GM12878 (cell line): ENCODE data around the gene P4HA2. TPM values are rescaled to one million over a fixed set of nuclear protein-coding genes. Genes with fewer than 3 reads are reported as not detected.

Experiments
- ATAC-seq: fragments of 200-7000 bp; cut with Tn5 transposase; 3 replicates; pipeline ENCODE4 v1.9.1; 2020; ENCODE audit warnings: mild to moderate bottlenecking, moderate library complexity
- BruUV-seq: library from RNA; stranded (reverse); fragments of 400-500 nt; replicated peaks from 2 replicates; lab custom pipeline; 2021; lab: Mats Ljungman, UMichigan
- CTCF ChIA-PET: fragments of 300-600 bp; sonication (Branson Sonifier 250); formaldehyde crosslinking; extraction: SDS; loops from one replicate; lab custom pipeline; 2021; ENCODE audit warnings: inconsistent platforms; lab: Yijun Ruan, JAX
- POLR2A ChIA-PET: fragments of 350-600 bp; formaldehyde crosslinking; extraction: SDS; loops from one replicate; lab custom pipeline; 2021; ENCODE audit warnings: inconsistent platforms; lab: Charles Lee
- RAD21 ChIA-PET: fragments of 300-600 bp; sonication (Branson Sonifier 250); formaldehyde crosslinking; loops from one replicate; lab custom pipeline; 2023; ENCODE audit warnings: antibody characterized with exemption; ENCODE audit not compliant: unreplicated experiment; lab: Charles Lee
- SMC1A ChIA-PET: fragments of 300-600 bp; sonication (Branson Sonifier 250); formaldehyde crosslinking; loops from one replicate; lab custom pipeline; 2023; ENCODE audit not compliant: unreplicated experiment, uncharacterized antibody; lab: Charles Lee
- DNase-seq: peaks from one replicate; pipeline ENCODE4 v3.0.0-alpha.2; 2011; ENCODE audit warnings: low read depth, low spot score
- FAIRE-seq: peaks from 3 replicates; lab custom pipeline; 2011; peaks lifted over from hg19 to GRCh38; lab: Jason Lieb, UNC
- H2AFZ ChIP-seq: 2 replicates; pipeline ENCODE4 v1.6.0; 2011; ENCODE audit warnings: low read depth, low read length, control low read depth; ENCODE audit not compliant: control insufficient read depth
- H3K27ac ChIP-seq: 2 replicates; pipeline ENCODE4 v1.5.1; 2011; ENCODE audit warnings: control low read depth; ENCODE audit not compliant: control insufficient read depth, insufficient read depth
- H3K27me3 ChIP-seq, 2 experiments: replicated peaks in 1 of 2; 2 replicates each; pipeline versions ENCODE4 v1.6.0 to v1.6.1; 2011; ENCODE audit warnings: low read length in 1 of 2; ENCODE audit not compliant: control insufficient read depth in 2 of 2, insufficient read depth in 2 of 2
- H3K36me3 ChIP-seq, 2 experiments: 2 replicates each; pipeline ENCODE4 v1.5.1; 2011; ENCODE audit warnings: low read length in 1 of 2; ENCODE audit not compliant: control insufficient read depth in 2 of 2, insufficient read depth in 2 of 2
- H3K4me1 ChIP-seq: 2 replicates; pipeline ENCODE4 v1.6.1; 2011; ENCODE audit warnings: mild to moderate bottlenecking, low read length, moderate library complexity, mixed read lengths; ENCODE audit not compliant: control insufficient read depth, insufficient read depth
- H3K4me2 ChIP-seq: 2 replicates; pipeline ENCODE4 v1.6.0; 2011; ENCODE audit warnings: control low read depth; ENCODE audit not compliant: control insufficient read depth, insufficient read depth
- H3K4me3 ChIP-seq: fragments of 200-600 bp; sonication (generic); 2 replicates; pipeline ENCODE4 v1.5.1; 2016
- H3K79me2 ChIP-seq: 2 replicates; pipeline ENCODE4 v1.6.0; 2011; ENCODE audit warnings: low read length; ENCODE audit not compliant: control insufficient read depth, insufficient read depth
- H3K9ac ChIP-seq: 2 replicates; pipeline ENCODE4 v1.8.0; 2011; ENCODE audit warnings: low read length, control low read depth, mixed read lengths; ENCODE audit not compliant: control insufficient read depth, insufficient read depth
- H3K9me3 ChIP-seq: replicated peaks from 3 replicates; pipeline ENCODE4 v1.5.1; 2011; ENCODE audit warnings: mild to moderate bottlenecking, low read length; ENCODE audit not compliant: control insufficient read depth, insufficient read depth
- H4K20me1 ChIP-seq: 2 replicates; pipeline ENCODE4 v1.6.0; 2011; ENCODE audit not compliant: control insufficient read depth, insufficient read depth
- BHLHE40 ChIP-seq, 2 experiments: fragments of 450-650 bp in 1 of 2; IDR thresholded peaks; 2 replicates each; pipeline ENCODE4 v1.6.1; 2011 to 2017; ENCODE audit warnings: low read depth in 2 of 2, borderline replicate concordance in 1 of 2, improper control_type of control experiment in 1 of 2, low read length in 1 of 2, mild to moderate bottlenecking in 1 of 2
- CREM ChIP-seq: IDR thresholded peaks from 2 replicates; pipeline ENCODE4 v1.6.1; 2014; ENCODE audit warnings: antibody characterized with exemption, low read depth
- MXI1 ChIP-seq: fragments of 150-350 bp; IDR thresholded peaks from 2 replicates; pipeline ENCODE4 v1.6.1; 2011; ENCODE audit warnings: low read depth, mild to moderate bottlenecking, inconsistent platforms, low read length, improper control_type of control experiment
- MYB ChIP-seq: fragments of 150-350 bp; IDR thresholded peaks from 2 replicates; pipeline ENCODE4 v1.6.1; 2014; ENCODE audit warnings: mild to moderate bottlenecking, low read depth, low read length, borderline replicate concordance
- NBN ChIP-seq: fragments of 450-650 bp; IDR thresholded peaks from 2 replicates; pipeline ENCODE4 v1.6.1; 2016
- RCOR1 ChIP-seq: conservative IDR thresholded peaks from 2 replicates; pipeline ENCODE4 v1.6.1; 2012; ENCODE audit warnings: low read depth, low read length, improper control_type of control experiment
- RELA ChIP-seq: fragments of 450-650 bp; IDR thresholded peaks from 2 replicates; pipeline ENCODE4 v1.8.0; 2014; ENCODE audit warnings: borderline replicate concordance; ENCODE audit not compliant: partially characterized antibody
- SIX5 ChIP-seq: IDR thresholded peaks from 2 replicates; pipeline ENCODE4 v1.6.1; 2011; ENCODE audit warnings: mild to moderate bottlenecking, low read depth, low read length, moderate library complexity; ENCODE audit not compliant: severe bottlenecking
- SPI1 ChIP-seq: IDR thresholded peaks from 2 replicates; pipeline ENCODE4 v1.6.1; 2011; ENCODE audit warnings: low read depth, mild to moderate bottlenecking, low read length, moderate library complexity, borderline replicate concordance; ENCODE audit not compliant: insufficient read depth
- STAT1 ChIP-seq: fragments of 450-650 bp; conservative IDR thresholded peaks from 2 replicates; pipeline ENCODE4 v1.6.1; 2014; ENCODE audit warnings: antibody characterized with exemption, mild to moderate bottlenecking
- ZNF207 ChIP-seq: fragments of 450-650 bp; IDR thresholded peaks from 2 replicates; pipeline ENCODE4 v1.6.1; 2014; ENCODE audit warnings: antibody characterized with exemption, mild to moderate bottlenecking, borderline replicate concordance
- ZNF384 ChIP-seq: IDR thresholded peaks from 2 replicates; pipeline ENCODE4 v1.6.1; 2012; ENCODE audit warnings: low read depth, mild to moderate bottlenecking, low read length, improper control_type of control experiment, borderline replicate concordance
- WGBS: methylation state at CpG from one replicate; pipeline ENCODE4 v1.1.6; 2016; ENCODE audit warnings: low lambda C conversion rate; ENCODE audit not compliant: insufficient replicate concordance, insufficient coverage; ENCODE audit errors: missing lambda C conversion rate; 5-methylcytosine and 5-hydroxymethylcytosine counted together
- in situ Hi-C: fragments of 300-500 bp; cut with MboI; formaldehyde crosslinking; loops from 9 replicates; pipeline ENCODE4 v1.14.3; 2018; ENCODE audit warnings: mixed read lengths
- intact Hi-C: fragments of 100-400 bp; cut with micrococcal nuclease; formaldehyde crosslinking; loops from one replicate; pipeline ENCODE4 v1.14.2; 2022; ENCODE audit not compliant: unreplicated experiment
- polyA plus RNA-seq, 11 experiments: library from polyadenylated mRNA; depleted of rRNA in 4 of 11; unstranded in 6 of 11; stranded (reverse) in 5 of 11; fragments of >200 nt; fragmentation: Nextera tagmentation in 4 of 11; fragmentation: Illumina TruSeq in 1 of 11; extraction: Ambion mirVana in 4 of 11; extraction: Trizol in 1 of 11; gene quantifications; 1 replicate in 1 of 11; 2 replicates in 10 of 11; pipeline versions ENCODE4 v1.2.1 to v1.2.3, GENCODE V29; 2011 to 2016; ENCODE audit warnings: inconsistent platforms in 2 of 11, missing spikeins in 2 of 11, low read depth in 1 of 11
- total RNA-seq, 4 experiments: library from RNA; depleted of rRNA in 3 of 4; stranded (reverse); fragments of >200 nt in 3 of 4; fragmentation: Illumina TruSeq in 1 of 4; extraction: Trizol in 1 of 4; gene quantifications; 2 replicates each; pipeline versions ENCODE4 v1.2.1 to v1.2.3, GENCODE V29; 2013 to 2021
- TF ChIP-seq, protein P1 (sequence below): fragments of 450-650 bp; formaldehyde crosslinking; IDR thresholded peaks from 2 replicates; pipeline ENCODE4 v1.4.0; 2022; ENCODE audit warnings: mild to moderate bottlenecking, moderate library complexity
- TF ChIP-seq, protein P2 (sequence below): IDR thresholded peaks from 2 replicates; pipeline ENCODE4 v1.6.1; 2012; ENCODE audit warnings: low read depth, low read length, improper control_type of control experiment
- TF ChIP-seq, protein P3 (sequence below): IDR thresholded peaks from 2 replicates; pipeline ENCODE4 v1.6.1; 2011; ENCODE audit warnings: low read depth, mild to moderate bottlenecking, low read length, moderate library complexity, borderline replicate concordance; ENCODE audit errors: extremely low read depth
- TF ChIP-seq, protein P4 (sequence below): fragments of 450-650 bp; IDR thresholded peaks from 2 replicates; pipeline ENCODE4 v1.6.1; 2016; ENCODE audit warnings: mild to moderate bottlenecking

P4HA2 gene
- total and polyA plus RNA-seq, 10 of the 15 experiments (the other 5 are each of a cell fraction or from before 2014, with no cell fraction given) = 4.7 to 10.9 (median 7.5) TPM

DNA sequence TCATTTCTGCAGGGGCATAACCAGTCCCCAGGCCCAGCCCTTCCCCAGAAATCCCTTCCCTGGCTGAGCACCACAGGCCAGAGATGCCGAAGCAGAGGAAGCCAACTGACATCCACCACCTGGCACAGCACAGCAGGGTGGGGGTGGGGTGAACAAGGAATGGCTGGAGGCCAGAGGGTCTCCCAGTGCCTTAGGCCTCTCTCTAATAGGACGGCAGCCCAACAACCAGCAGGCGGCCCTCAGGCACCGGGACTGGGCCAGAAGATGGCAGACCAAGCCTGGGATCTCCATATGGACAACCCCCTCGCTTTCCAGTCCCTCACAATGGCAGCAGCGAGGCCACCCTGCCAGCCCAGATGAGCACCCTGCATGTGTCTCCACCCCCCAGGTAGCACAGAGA, 43.1 kb upstream of the P4HA2 start:
- Histone ChIP-seq H3K4me1 (peaks cover 34% of the 10 kb centered on the region), H3K36me3 (no peaks in the 10 kb centered on the region), H4K20me1 (no peaks in the 10 kb centered on the region), H3K27ac (no peak overlapping the region), H3K27me3 (no peaks in the 10 kb centered on the region), H3K79me2 (no peaks in the 10 kb centered on the region), H2AFZ (no peak overlapping the region), H3K4me3 (no peak overlapping the region), H3K4me2 (no peak overlapping the region), H3K9ac (no peak overlapping the region), H3K9me3 (no peaks in the 10 kb centered on the region)
- ChIA-PET CTCF (interaction anchor here (2.2 kb wide), 1 partner anchor 81 kb away, joined by 5 read pairs; no protein-coding TSS in a partner anchor), SMC1A (interaction anchor here (4.3 kb wide), 1 partner anchor 31 kb away, joined by 33 read pairs; no protein-coding TSS in a partner anchor), POLR2A (interaction anchor here (1.1 to 3.3 kb wide), 2 partner anchors 23 to 33 kb away, joined by 3 to 10 read pairs; partner anchors contain the start of gene SLC22A4), RAD21 (no interaction called here)
- in situ Hi-C loops = no loop called here
- 62% methylated on average over 6 of the region's 6 CpGs for WGBS
- FAIRE-seq (no peak), ATAC-seq (no peak), DNase-seq (no peak)
- no TSS peak for BruUV-seq
- intact Hi-C loops = loop anchor here (5.0 kb wide), 2 partner anchors 102 to 232 kb away; no protein-coding TSS in a partner anchor
- TF ChIP-seq SPI1 = no peak
- TF ChIP-seq MYB = no peak
- no peak for TF ChIP-seq BHLHE40 (IDR thresholded peaks at IDR 0.05; ENCODE audit: borderline replicate concordance in 1 of 2, low read depth in 2 of 2, low read length in 1 of 2)
- TF ChIP-seq CREM = no peak
- TF ChIP-seq RCOR1 = no peak
- TF ChIP-seq, protein P1, sequence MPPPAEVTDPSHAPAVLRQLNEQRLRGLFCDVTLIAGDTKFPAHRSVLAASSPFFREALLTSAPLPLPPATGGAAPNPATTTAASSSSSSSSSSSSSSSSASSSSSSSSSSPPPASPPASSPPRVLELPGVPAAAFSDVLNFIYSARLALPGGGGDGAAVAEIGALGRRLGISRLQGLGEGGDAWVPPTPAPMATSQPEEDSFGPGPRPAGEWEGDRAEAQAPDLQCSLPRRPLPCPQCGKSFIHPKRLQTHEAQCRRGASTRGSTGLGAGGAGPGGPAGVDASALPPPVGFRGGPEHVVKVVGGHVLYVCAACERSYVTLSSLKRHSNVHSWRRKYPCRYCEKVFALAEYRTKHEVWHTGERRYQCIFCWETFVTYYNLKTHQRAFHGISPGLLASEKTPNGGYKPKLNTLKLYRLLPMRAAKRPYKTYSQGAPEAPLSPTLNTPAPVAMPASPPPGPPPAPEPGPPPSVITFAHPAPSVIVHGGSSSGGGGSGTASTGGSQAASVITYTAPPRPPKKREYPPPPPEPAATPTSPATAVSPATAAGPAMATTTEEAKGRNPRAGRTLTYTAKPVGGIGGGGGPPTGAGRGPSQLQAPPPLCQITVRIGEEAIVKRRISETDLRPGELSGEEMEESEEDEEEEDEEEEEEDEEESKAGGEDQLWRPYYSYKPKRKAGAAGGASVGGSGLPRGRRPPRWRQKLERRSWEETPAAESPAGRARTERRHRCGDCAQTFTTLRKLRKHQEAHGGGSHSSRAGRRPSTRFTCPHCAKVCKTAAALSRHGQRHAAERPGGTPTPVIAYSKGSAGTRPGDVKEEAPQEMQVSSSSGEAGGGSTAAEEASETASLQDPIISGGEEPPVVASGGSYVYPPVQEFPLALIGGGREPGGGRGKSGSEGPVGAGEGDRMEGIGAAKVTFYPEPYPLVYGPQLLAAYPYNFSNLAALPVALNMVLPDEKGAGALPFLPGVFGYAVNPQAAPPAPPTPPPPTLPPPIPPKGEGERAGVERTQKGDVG = no peak
- no peak for TF ChIP-seq ZNF384
- no peak for TF ChIP-seq NBN
- no peak for TF ChIP-seq STAT1
- no peak for TF ChIP-seq SIX5
- TF ChIP-seq, protein P2, sequence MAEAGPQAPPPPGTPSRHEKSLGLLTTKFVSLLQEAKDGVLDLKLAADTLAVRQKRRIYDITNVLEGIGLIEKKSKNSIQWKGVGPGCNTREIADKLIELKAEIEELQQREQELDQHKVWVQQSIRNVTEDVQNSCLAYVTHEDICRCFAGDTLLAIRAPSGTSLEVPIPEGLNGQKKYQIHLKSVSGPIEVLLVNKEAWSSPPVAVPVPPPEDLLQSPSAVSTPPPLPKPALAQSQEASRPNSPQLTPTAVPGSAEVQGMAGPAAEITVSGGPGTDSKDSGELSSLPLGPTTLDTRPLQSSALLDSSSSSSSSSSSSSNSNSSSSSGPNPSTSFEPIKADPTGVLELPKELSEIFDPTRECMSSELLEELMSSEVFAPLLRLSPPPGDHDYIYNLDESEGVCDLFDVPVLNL = no peak
- TF ChIP-seq, protein P3, sequence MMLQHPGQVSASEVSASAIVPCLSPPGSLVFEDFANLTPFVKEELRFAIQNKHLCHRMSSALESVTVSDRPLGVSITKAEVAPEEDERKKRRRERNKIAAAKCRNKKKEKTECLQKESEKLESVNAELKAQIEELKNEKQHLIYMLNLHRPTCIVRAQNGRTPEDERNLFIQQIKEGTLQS = no peak
- TF ChIP-seq RELA = no peak
- TF ChIP-seq MXI1 = no peak
- TF ChIP-seq ZNF207 = no peak
- TF ChIP-seq, protein P4, sequence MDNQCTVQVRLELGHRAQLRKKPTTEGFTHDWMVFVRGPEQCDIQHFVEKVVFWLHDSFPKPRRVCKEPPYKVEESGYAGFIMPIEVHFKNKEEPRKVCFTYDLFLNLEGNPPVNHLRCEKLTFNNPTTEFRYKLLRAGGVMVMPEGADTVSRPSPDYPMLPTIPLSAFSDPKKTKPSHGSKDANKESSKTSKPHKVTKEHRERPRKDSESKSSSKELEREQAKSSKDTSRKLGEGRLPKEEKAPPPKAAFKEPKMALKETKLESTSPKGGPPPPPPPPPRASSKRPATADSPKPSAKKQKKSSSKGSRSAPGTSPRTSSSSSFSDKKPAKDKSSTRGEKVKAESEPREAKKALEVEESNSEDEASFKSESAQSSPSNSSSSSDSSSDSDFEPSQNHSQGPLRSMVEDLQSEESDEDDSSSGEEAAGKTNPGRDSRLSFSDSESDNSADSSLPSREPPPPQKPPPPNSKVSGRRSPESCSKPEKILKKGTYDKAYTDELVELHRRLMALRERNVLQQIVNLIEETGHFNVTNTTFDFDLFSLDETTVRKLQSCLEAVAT = no peak
